ENCODE measurements around the gene CPD. TPM values are rescaled to one million over a fixed set of nuclear protein-coding genes. Genes with fewer than 3 reads are reported as not detected.
"Not testable (repeated sequence)": the region's sequence is repeated elsewhere in the genome, so short reads cannot be mapped to it uniquely, and the experiment has no call there.

The CPD gene
- total RNA-seq, 1 donor from 2014 or later = 124 TPM

DNA sequence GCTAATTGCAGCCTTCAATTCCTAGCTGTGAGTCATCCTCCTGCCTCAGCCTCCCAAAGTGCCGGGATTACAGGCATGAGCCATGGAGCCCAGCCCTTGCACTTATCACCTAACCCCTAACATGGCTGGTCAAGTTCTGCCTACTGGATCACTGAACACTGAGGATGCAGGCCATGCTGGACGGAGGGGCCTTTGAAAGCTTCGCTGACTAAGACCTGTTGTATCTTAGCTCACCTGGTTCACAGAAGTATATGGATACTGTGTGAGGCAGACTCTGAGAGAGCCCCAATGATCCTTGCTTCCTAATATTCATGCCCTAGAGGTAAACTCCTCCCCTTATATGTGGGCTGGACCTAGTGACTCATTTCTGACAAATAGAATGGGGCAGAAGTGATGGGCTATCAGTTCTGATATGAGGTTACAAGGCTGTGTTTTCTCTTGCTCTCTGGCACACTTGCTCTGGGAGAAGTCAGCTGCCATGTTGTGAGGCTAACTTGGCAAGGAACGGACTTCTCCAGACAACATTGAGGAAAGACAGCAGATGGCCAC lies 33.1 kb upstream of the CPD start:
- no peak overlapping the region for H3K4me3 ChIP-seq (ENCODE audit: low read depth, low read length)
- DNase-seq (ENCODE audit: low read depth) = no peak
- TF ChIP-seq, protein P1, sequence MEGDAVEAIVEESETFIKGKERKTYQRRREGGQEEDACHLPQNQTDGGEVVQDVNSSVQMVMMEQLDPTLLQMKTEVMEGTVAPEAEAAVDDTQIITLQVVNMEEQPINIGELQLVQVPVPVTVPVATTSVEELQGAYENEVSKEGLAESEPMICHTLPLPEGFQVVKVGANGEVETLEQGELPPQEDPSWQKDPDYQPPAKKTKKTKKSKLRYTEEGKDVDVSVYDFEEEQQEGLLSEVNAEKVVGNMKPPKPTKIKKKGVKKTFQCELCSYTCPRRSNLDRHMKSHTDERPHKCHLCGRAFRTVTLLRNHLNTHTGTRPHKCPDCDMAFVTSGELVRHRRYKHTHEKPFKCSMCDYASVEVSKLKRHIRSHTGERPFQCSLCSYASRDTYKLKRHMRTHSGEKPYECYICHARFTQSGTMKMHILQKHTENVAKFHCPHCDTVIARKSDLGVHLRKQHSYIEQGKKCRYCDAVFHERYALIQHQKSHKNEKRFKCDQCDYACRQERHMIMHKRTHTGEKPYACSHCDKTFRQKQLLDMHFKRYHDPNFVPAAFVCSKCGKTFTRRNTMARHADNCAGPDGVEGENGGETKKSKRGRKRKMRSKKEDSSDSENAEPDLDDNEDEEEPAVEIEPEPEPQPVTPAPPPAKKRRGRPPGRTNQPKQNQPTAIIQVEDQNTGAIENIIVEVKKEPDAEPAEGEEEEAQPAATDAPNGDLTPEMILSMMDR (conservative IDR thresholded peaks at IDR 0.05; ENCODE audit: low read depth, low read length) = no peak

- TF ChIP-seq, protein P1 (conservative IDR thresholded peaks at IDR 0.05; ENCODE audit: low read depth, low read length) = no peak
- H3K4me3 ChIP-seq (ENCODE audit: low read depth, low read length) = no peak overlapping the region
- DNase-seq (ENCODE audit: low read depth) = no peak
These were observed 32.4 kb upstream of the CPD start for GRCh38 chr17:30346221-30346795.

DNA sequence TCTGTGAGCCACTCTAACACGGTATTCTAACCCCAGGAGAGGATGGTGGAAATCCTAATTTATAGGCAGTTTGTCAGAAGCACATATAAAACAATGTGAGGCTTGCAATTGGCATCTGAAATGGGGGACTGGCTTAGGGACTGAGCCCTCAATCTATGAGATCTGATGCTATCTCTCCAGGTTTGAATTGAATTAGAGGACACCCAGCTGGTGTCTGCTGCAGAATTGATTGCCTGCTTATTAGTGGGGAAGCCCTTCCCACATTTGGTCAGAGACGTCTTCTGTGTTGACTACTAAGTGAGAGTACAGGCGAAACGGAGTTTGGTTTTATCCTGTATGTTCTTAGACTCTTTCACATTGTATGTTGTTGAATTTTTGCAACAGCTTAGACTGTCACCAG lies 31.2 kb upstream of the CPD start:
- H3K4me3 ChIP-seq (ENCODE audit: low read depth, low read length) = no peak overlapping the region
- no peak for DNase-seq (ENCODE audit: low read depth)
- TF ChIP-seq, protein P1 (conservative IDR thresholded peaks at IDR 0.05; ENCODE audit: low read depth, low read length) = no peak

GRCh38 chr17:30349252-30349651 lies 29.5 kb upstream of the CPD start:
- TF ChIP-seq, protein P1 (conservative IDR thresholded peaks at IDR 0.05; ENCODE audit: low read depth, low read length) = no peak
- DNase-seq (ENCODE audit: low read depth) = no peak
- no peak overlapping the region for H3K4me3 ChIP-seq (ENCODE audit: low read depth, low read length)

- DNase-seq (ENCODE audit: low read depth); H3K4me3 ChIP-seq (ENCODE audit: low read depth, low read length): not testable (repeated sequence)
These were observed 27.5 kb upstream of the CPD start for GRCh38 chr17:30351263-30351662.

DNA sequence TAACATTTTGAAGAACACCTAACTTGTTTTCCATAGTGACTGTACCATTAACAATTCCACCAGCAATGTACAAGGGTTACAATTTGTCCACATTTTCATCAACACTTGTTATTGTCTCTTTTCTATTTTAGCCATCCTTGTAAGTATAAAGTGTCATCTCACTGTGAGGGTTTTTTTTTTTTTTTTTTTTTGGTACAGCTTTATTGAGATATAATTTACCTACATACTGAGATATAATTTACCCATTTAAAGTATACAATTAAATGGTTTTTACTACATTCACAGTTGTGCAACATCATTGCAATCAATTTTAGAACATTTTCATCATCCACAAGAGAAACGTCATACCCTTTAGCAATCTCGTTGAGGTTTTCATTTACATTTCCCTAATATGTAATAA lies 27.0 kb upstream of the CPD start:
- no peak overlapping the region for H3K4me3 ChIP-seq (ENCODE audit: low read depth, low read length)
- TF ChIP-seq, protein P1 (conservative IDR thresholded peaks at IDR 0.05; ENCODE audit: low read depth, low read length) = no peak
- no peak for DNase-seq (ENCODE audit: low read depth)

DNA sequence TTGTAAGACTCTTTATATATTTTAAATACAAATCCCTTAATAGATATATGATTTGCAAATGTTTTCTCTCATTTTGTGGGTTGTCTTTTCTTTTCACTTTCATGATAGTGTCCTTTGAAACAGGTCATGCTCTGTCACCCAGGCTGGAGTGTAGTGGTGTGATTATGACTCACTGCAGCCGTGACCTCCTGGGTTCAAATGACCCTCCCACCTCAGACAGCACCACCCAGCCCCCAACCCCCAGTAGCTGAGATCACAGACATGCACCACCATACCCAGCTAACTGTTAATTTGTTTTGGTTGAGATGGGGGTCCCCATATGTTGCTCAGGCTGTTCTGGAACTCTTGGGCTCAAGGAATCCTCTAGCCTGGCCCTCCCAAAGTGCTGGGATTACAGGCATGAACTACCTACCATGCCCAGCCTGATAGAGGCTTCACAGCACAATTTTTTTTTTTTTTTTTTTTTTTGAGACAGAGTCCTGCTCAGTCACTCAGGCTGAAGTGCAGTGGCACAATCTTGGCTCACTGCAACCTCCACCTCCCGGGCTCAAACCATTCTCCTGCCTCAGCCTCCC lies 26.4 kb upstream of the CPD start:
- DNase-seq (ENCODE audit: low read depth) = no peak
- TF ChIP-seq, protein P1 (conservative IDR thresholded peaks at IDR 0.05; ENCODE audit: low read depth, low read length) = no peak
- H3K4me3 ChIP-seq (ENCODE audit: low read depth, low read length) = no peak overlapping the region

Measured in epithelial cell of proximal tubule (primary cell).